ENCODE measurements around the gene MRPL4.

DNA sequence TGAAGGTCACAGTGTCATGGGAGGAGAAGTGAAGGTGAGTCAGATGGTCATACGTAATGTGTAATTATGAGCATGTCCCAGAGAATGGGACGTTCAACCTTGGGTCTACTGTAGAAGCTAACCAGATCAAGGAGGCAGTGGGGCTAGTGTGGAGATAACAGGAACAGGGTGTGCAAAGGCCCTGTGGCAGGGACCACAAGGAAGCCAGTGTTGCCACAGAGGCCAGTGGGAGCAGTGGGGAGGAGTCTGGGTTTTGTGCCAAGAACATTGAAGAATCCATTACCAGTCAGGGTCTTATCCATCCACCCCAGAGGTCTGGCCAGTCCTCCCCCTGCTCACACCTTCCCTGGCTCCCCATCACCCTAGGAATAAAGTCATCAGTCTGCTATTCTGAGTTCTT is 3.3 kb downstream of the MRPL4 start:
- TF ChIP-seq, protein P1, sequence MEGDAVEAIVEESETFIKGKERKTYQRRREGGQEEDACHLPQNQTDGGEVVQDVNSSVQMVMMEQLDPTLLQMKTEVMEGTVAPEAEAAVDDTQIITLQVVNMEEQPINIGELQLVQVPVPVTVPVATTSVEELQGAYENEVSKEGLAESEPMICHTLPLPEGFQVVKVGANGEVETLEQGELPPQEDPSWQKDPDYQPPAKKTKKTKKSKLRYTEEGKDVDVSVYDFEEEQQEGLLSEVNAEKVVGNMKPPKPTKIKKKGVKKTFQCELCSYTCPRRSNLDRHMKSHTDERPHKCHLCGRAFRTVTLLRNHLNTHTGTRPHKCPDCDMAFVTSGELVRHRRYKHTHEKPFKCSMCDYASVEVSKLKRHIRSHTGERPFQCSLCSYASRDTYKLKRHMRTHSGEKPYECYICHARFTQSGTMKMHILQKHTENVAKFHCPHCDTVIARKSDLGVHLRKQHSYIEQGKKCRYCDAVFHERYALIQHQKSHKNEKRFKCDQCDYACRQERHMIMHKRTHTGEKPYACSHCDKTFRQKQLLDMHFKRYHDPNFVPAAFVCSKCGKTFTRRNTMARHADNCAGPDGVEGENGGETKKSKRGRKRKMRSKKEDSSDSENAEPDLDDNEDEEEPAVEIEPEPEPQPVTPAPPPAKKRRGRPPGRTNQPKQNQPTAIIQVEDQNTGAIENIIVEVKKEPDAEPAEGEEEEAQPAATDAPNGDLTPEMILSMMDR (IDR thresholded peaks at IDR 0.05; ENCODE audit: low read length) = no peak
- no peak for TF ChIP-seq EZH2 (IDR thresholded peaks at IDR 0.05; ENCODE audit: borderline replicate concordance, low read length)

Measured in OCI-LY1 (cell line).